HG03469 (cell line): ENCODE results near the gene MDK.

Source experiments
- ATAC-seq: cut with Tn5 transposase; IDR thresholded peaks from one replicate; pipeline ENCODE4 v1.9.1; 2021; ENCODE audit warnings: mild to moderate bottlenecking, moderate library complexity, moderate number of reproducible peaks; ENCODE audit not compliant: unreplicated experiment

MDK gene

GRCh38 chr11:46381819-46382645 is 563 bp downstream of the MDK start:
- no peak for ATAC-seq

- ATAC-seq, result no peak
These were observed 1.4 kb downstream of the MDK start for GRCh38 chr11:46382646-46383403.

GRCh38 chr11:46383404-46383758 is 1.9 kb downstream of the MDK start:
- ATAC-seq, result no peak

- ATAC-seq, result no peak
These were observed 2.7 kb downstream of the MDK start for GRCh38 chr11:46383974-46384701.

- ATAC-seq, result no peak
These were observed 3.9 kb downstream of the MDK start for GRCh38 chr11:46385169-46386004.

- ATAC-seq, result no peak
These were observed 4.6 kb downstream of the MDK start for GRCh38 chr11:46386005-46386578.

- no peak for ATAC-seq
These were observed 5.2 kb downstream of the MDK start for GRCh38 chr11:46386674-46387073.

GRCh38 chr11:46387456-46387855 is 6.0 kb downstream of the MDK start:
- no peak for ATAC-seq

- ATAC-seq, result no peak
These were observed 6.6 kb downstream of the MDK start for GRCh38 chr11:46387919-46388618.

GRCh38 chr11:46388619-46389449 is 7.4 kb downstream of the MDK start:
- no peak for ATAC-seq

GRCh38 chr11:46389450-46390330 is 8.2 kb downstream of the MDK start:
- ATAC-seq, result no peak

GRCh38 chr11:46390331-46391171 is 9.1 kb downstream of the MDK start:
- no peak for ATAC-seq

GRCh38 chr11:46391186-46391577 is 9.7 kb downstream of the MDK start:
- no peak for ATAC-seq

- ATAC-seq, result no peak
These were observed 10.3 kb downstream of the MDK start, which contains the start of gene CHRM4 for GRCh38 chr11:46391578-46392420. CHRM4 (minus strand) TSS chr11:46391776; CDS start chr11:46386557, 5,219 bp downstream.

- ATAC-seq, result no peak
These were observed 11.2 kb downstream of the MDK start for GRCh38 chr11:46392421-46393230.
